ENCODE measurements around the gene RABGAP1L.

Gene RABGAP1L

GRCh38 chr1:174358786-174359453 lies 199.6 kb downstream of the RABGAP1L start:
- no peaks in the 10 kb centered on the region for H3K9me3 ChIP-seq (ENCODE audit: control insufficient read depth, low read depth, low read length)
- no peak overlapping the region for H3K27ac ChIP-seq (ENCODE audit: low read length)
- H3K4me1 ChIP-seq (ENCODE audit: control insufficient read depth, low read depth, low read length), result no peaks in the 10 kb centered on the region
- H3K27me3 ChIP-seq (ENCODE audit: control insufficient read depth, insufficient read depth, low read length), result no peaks in the 10 kb centered on the region
- H3K9ac ChIP-seq (ENCODE audit: low read length), result no peak overlapping the region
- H3K4me3 ChIP-seq (ENCODE audit: low read length), result no peak overlapping the region
- no peaks in the 10 kb centered on the region for H3K36me3 ChIP-seq (ENCODE audit: control insufficient read depth, low read depth, low read length)

- H3K9ac ChIP-seq (ENCODE audit: low read length), result no peak overlapping the region
- H3K4me3 ChIP-seq (ENCODE audit: low read length), result no peak overlapping the region
- H3K27ac ChIP-seq (ENCODE audit: low read length), result no peak overlapping the region
- H3K4me1 ChIP-seq (ENCODE audit: control insufficient read depth, low read depth, low read length), result no peaks in the 10 kb centered on the region
- H3K9me3 ChIP-seq (ENCODE audit: control insufficient read depth, low read depth, low read length), result no peaks in the 10 kb centered on the region
- H3K27me3 ChIP-seq (ENCODE audit: control insufficient read depth, insufficient read depth, low read length), result no peaks in the 10 kb centered on the region
- no peaks in the 10 kb centered on the region for H3K36me3 ChIP-seq (ENCODE audit: control insufficient read depth, low read depth, low read length)
Measured at GRCh38 chr1:174359454-174359805, 200.1 kb downstream of the RABGAP1L start.

GRCh38 chr1:174364996-174365736 lies 205.8 kb downstream of the RABGAP1L start:
- H3K9ac ChIP-seq (ENCODE audit: low read length), result no peak overlapping the region
- no peaks in the 10 kb centered on the region for H3K36me3 ChIP-seq (ENCODE audit: control insufficient read depth, low read depth, low read length)
- H3K27me3 ChIP-seq (ENCODE audit: control insufficient read depth, insufficient read depth, low read length), result no peaks in the 10 kb centered on the region
- no peaks in the 10 kb centered on the region for H3K4me1 ChIP-seq (ENCODE audit: control insufficient read depth, low read depth, low read length)
- H3K9me3 ChIP-seq (ENCODE audit: control insufficient read depth, low read depth, low read length), result no peaks in the 10 kb centered on the region
- H3K27ac ChIP-seq (ENCODE audit: low read length), result no peak overlapping the region
- no peak overlapping the region for H3K4me3 ChIP-seq (ENCODE audit: low read length)

GRCh38 chr1:174366946-174367345 lies 207.6 kb downstream of the RABGAP1L start:
- Histone ChIP-seq H3K9ac (ENCODE audit: low read length) (no peak overlapping the region), H3K4me1 (ENCODE audit: control insufficient read depth, low read depth, low read length) (no peaks in the 10 kb centered on the region), H3K27me3 (ENCODE audit: control insufficient read depth, insufficient read depth, low read length) (no peaks in the 10 kb centered on the region), H3K9me3 (ENCODE audit: control insufficient read depth, low read depth, low read length) (no peaks in the 10 kb centered on the region), H3K27ac (ENCODE audit: low read length) (no peak overlapping the region), H3K36me3 (ENCODE audit: control insufficient read depth, low read depth, low read length) (no peaks in the 10 kb centered on the region), H3K4me3 (ENCODE audit: low read length) (no peak overlapping the region)

DNA sequence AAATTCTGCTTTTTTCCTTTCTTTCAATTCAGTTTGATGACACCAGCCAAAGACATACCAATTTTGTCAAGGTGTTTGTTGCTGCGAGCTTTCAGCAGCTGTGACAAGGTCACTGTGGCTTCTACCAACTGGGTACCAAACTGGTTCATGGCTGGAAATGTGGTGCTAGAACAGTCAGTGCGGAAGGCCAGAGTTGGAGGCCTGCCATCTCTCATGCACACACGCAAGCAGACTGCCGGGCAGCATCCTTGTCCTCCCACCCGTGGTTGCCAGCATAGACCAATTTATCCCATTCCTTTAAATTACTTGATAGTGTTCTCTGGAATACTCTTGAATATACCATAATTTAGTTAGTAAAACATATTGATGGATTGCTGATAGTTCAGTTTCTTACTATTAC lies 208.6 kb downstream of the RABGAP1L start:
- Histone ChIP-seq H3K27ac (ENCODE audit: low read length) (no peak overlapping the region), H3K27me3 (ENCODE audit: control insufficient read depth, insufficient read depth, low read length) (no peaks in the 10 kb centered on the region), H3K9ac (ENCODE audit: low read length) (no peak overlapping the region), H3K36me3 (ENCODE audit: control insufficient read depth, low read depth, low read length) (no peaks in the 10 kb centered on the region), H3K4me3 (ENCODE audit: low read length) (no peak overlapping the region), H3K4me1 (ENCODE audit: control insufficient read depth, low read depth, low read length) (peaks cover 3% of the 10 kb centered on the region), H3K9me3 (ENCODE audit: control insufficient read depth, low read depth, low read length) (no peaks in the 10 kb centered on the region)

- Histone ChIP-seq H3K4me1 (ENCODE audit: control insufficient read depth, low read depth, low read length) (peaks cover 5% of the 10 kb centered on the region), H3K9me3 (ENCODE audit: control insufficient read depth, low read depth, low read length) (no peaks in the 10 kb centered on the region), H3K4me3 (ENCODE audit: low read length) (no peak overlapping the region), H3K27ac (ENCODE audit: low read length) (no peak overlapping the region), H3K27me3 (ENCODE audit: control insufficient read depth, insufficient read depth, low read length) (no peaks in the 10 kb centered on the region), H3K9ac (ENCODE audit: low read length) (no peak overlapping the region), H3K36me3 (ENCODE audit: control insufficient read depth, low read depth, low read length) (no peaks in the 10 kb centered on the region)
Measured at GRCh38 chr1:174376030-174376429, 216.7 kb downstream of the RABGAP1L start.

DNA sequence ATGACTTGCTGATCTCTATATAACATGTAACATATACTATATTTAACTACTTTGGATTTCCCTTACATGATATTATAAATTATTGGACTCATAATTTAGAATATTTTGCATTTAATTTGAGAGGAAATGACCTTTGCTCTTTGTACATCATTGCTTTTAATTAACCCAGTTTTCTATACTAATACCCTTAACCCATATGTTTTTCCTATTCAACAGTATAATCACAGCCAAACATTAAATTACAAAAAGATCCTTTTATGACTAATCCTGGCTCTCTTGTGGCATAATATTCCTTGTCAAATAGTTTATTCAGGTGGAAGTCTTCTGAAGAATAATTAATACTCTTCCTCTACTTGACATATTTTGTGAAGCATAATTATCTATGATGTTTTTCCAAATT lies 232.4 kb downstream of the RABGAP1L start:
- H3K9me3 ChIP-seq (ENCODE audit: control insufficient read depth, low read depth, low read length), result no peaks in the 10 kb centered on the region
- no peak overlapping the region for H3K4me3 ChIP-seq (ENCODE audit: low read length)
- no peak overlapping the region for H3K27ac ChIP-seq (ENCODE audit: low read length)
- no peaks in the 10 kb centered on the region for H3K27me3 ChIP-seq (ENCODE audit: control insufficient read depth, insufficient read depth, low read length)
- H3K9ac ChIP-seq (ENCODE audit: low read length), result no peak overlapping the region
- H3K36me3 ChIP-seq (ENCODE audit: control insufficient read depth, low read depth, low read length), result no peaks in the 10 kb centered on the region
- H3K4me1 ChIP-seq (ENCODE audit: control insufficient read depth, low read depth, low read length), result no peaks in the 10 kb centered on the region

- Histone ChIP-seq H3K4me3 (ENCODE audit: low read length) (no peak overlapping the region), H3K9me3 (ENCODE audit: control insufficient read depth, low read depth, low read length) (no peaks in the 10 kb centered on the region), H3K27ac (ENCODE audit: low read length) (no peak overlapping the region), H3K36me3 (ENCODE audit: control insufficient read depth, low read depth, low read length) (no peaks in the 10 kb centered on the region), H3K9ac (ENCODE audit: low read length) (no peak overlapping the region), H3K4me1 (ENCODE audit: control insufficient read depth, low read depth, low read length) (no peaks in the 10 kb centered on the region), H3K27me3 (ENCODE audit: control insufficient read depth, insufficient read depth, low read length) (no peaks in the 10 kb centered on the region)
Measured at GRCh38 chr1:174393885-174394284, 234.6 kb downstream of the RABGAP1L start.

GRCh38 chr1:174397261-174397660 lies 237.9 kb downstream of the RABGAP1L start:
- Histone ChIP-seq H3K27ac (ENCODE audit: low read length) (no peak overlapping the region), H3K4me3 (ENCODE audit: low read length) (no peak overlapping the region), H3K4me1 (ENCODE audit: control insufficient read depth, low read depth, low read length) (no peaks in the 10 kb centered on the region), H3K9me3 (ENCODE audit: control insufficient read depth, low read depth, low read length) (no peaks in the 10 kb centered on the region), H3K9ac (ENCODE audit: low read length) (no peak overlapping the region), H3K27me3 (ENCODE audit: control insufficient read depth, insufficient read depth, low read length) (no peaks in the 10 kb centered on the region), H3K36me3 (ENCODE audit: control insufficient read depth, low read depth, low read length) (no peaks in the 10 kb centered on the region)

DNA sequence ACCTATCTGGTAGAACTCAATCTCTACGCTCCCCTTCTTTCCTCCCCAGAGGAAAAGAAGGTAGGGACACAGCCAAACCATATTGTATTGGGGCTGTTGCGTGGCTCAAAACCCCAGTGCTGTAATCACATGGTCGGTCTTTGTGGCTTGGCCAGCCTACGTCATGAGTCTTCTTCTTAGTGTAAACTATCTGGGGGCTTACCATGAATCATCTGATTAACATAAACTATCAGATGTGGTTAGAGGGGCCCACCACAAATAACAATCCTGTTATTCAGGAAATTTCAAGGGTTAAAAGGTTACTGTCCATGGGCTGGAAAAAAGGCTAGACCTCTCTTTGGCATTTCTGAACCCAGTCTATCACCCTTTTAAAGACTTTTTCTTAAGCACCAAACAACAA lies 238.9 kb downstream of the RABGAP1L start:
- no peak overlapping the region for H3K4me3 ChIP-seq (ENCODE audit: low read length)
- no peak overlapping the region for H3K27ac ChIP-seq (ENCODE audit: low read length)

DNA sequence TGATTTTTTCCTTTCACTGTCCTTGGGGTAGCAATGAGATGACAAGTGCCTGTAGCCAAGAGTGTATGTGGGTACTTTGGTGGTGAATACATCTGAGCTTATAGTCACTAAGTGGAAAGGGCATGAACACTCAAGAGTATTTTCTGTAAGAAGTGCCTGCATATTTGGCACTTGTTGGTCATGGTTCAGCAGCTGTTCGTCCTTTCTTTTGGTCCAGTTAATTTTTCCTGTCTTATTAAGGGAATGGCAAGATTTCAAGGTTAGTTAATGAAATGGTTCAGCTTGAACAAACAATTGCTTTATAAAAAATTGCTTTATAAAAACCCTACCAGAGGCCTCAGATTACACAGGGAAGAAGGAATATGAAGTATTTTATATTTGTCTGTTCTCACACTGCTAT lies 239.9 kb downstream of the RABGAP1L start:
- Histone ChIP-seq H3K4me3 (ENCODE audit: low read length) (no peak overlapping the region), H3K9ac (ENCODE audit: low read length) (no peak overlapping the region), H3K4me1 (ENCODE audit: control insufficient read depth, low read depth, low read length) (no peaks in the 10 kb centered on the region), H3K36me3 (ENCODE audit: control insufficient read depth, low read depth, low read length) (no peaks in the 10 kb centered on the region), H3K9me3 (ENCODE audit: control insufficient read depth, low read depth, low read length) (no peaks in the 10 kb centered on the region), H3K27ac (ENCODE audit: low read length) (no peak overlapping the region), H3K27me3 (ENCODE audit: control insufficient read depth, insufficient read depth, low read length) (no peaks in the 10 kb centered on the region)

More for the DNA sequence above, 238.9 kb downstream of the RABGAP1L start:
- Histone ChIP-seq H3K4me1 (ENCODE audit: control insufficient read depth, low read depth, low read length) (no peaks in the 10 kb centered on the region), H3K27me3 (ENCODE audit: control insufficient read depth, insufficient read depth, low read length) (no peaks in the 10 kb centered on the region), H3K9ac (ENCODE audit: low read length) (no peak overlapping the region), H3K9me3 (ENCODE audit: control insufficient read depth, low read depth, low read length) (no peaks in the 10 kb centered on the region), H3K36me3 (ENCODE audit: control insufficient read depth, low read depth, low read length) (no peaks in the 10 kb centered on the region)

GRCh38 chr1:174401075-174401474 lies 241.8 kb downstream of the RABGAP1L start:
- Histone ChIP-seq H3K9ac (ENCODE audit: low read length) (no peak overlapping the region), H3K4me3 (ENCODE audit: low read length) (no peak overlapping the region), H3K27ac (ENCODE audit: low read length) (no peak overlapping the region), H3K36me3 (ENCODE audit: control insufficient read depth, low read depth, low read length) (no peaks in the 10 kb centered on the region), H3K4me1 (ENCODE audit: control insufficient read depth, low read depth, low read length) (no peaks in the 10 kb centered on the region), H3K9me3 (ENCODE audit: control insufficient read depth, low read depth, low read length) (no peaks in the 10 kb centered on the region), H3K27me3 (ENCODE audit: control insufficient read depth, insufficient read depth, low read length) (no peaks in the 10 kb centered on the region)

Data from iPS-18a (cell line).